Neural progenitor cell (in vitro differentiated cells): Measurements from ENCODE around the gene CAMKK2. TPM values are rescaled to one million over a fixed set of nuclear protein-coding genes. Genes with fewer than 3 reads are reported as not detected.

Experiments used
- DNase-seq: peaks from one replicate; pipeline ENCODE4 v3.0.0-alpha.2; 2016; ENCODE audit warnings: low spot score
- H2AFZ ChIP-seq: fragments of 200-600 bp; sonication (generic); replicated peaks from 2 replicates; pipeline ENCODE4 v1.6.1; 2016; ENCODE audit warnings: antibody characterized with exemption
- H3F3A ChIP-seq: fragments of 200-600 bp; sonication (generic); 2 replicates; pipeline ENCODE4 v1.6.1; 2016; ENCODE audit warnings: antibody characterized with exemption, low read depth
- H3K27ac ChIP-seq: fragments of 200-600 bp; sonication (generic); 2 replicates; pipeline ENCODE4 v1.5.1; 2016; ENCODE audit warnings: mild to moderate bottlenecking
- H3K27me3 ChIP-seq: fragments of 200-600 bp; sonication (generic); 2 replicates; pipeline ENCODE4 v1.6.1; 2016; ENCODE audit warnings: mild to moderate bottlenecking, moderate library complexity
- H3K36me3 ChIP-seq: fragments of 200-600 bp; sonication (generic); 2 replicates; pipeline ENCODE4 v1.5.1; 2016
- H3K4me1 ChIP-seq: fragments of 200-600 bp; sonication (generic); 2 replicates; pipeline ENCODE4 v1.6.1; 2016; ENCODE audit warnings: mixed run types
- H3K4me2 ChIP-seq: fragments of 200-600 bp; sonication (generic); 2 replicates; pipeline ENCODE4 v1.6.1; 2016
- H3K4me3 ChIP-seq: fragments of 200-600 bp; sonication (generic); 2 replicates; pipeline ENCODE4 v1.5.1; 2016
- H3K79me2 ChIP-seq: fragments of 200-600 bp; sonication (generic); 2 replicates; pipeline ENCODE4 v1.6.1; 2016; ENCODE audit warnings: low read depth
- H3K9ac ChIP-seq: fragments of 200-600 bp; sonication (generic); 2 replicates; pipeline ENCODE4 v1.6.1; 2016
- H3K9me3 ChIP-seq: fragments of 200-600 bp; sonication (generic); 2 replicates; pipeline ENCODE4 v1.5.1; 2016; ENCODE audit warnings: low read depth
- H4K20me1 ChIP-seq: fragments of 200-600 bp; sonication (generic); 2 replicates; pipeline ENCODE4 v1.6.1; 2016; ENCODE audit warnings: low read depth
- H3K27ac Mint-ChIP-seq: 3 replicates; pipeline ENCODE4 v1.8.0; 2021; ENCODE audit warnings: mixed read lengths
- H3K27me3 Mint-ChIP-seq: 2 replicates; pipeline ENCODE4 v1.8.0; 2022; ENCODE audit warnings: low read depth, mild to moderate bottlenecking, inconsistent platforms, moderate library complexity, mixed read lengths; ENCODE audit not compliant: insufficient read depth
- H3K36me3 Mint-ChIP-seq: 3 replicates; pipeline ENCODE4 v1.8.0; 2021; ENCODE audit warnings: mixed read lengths
- H3K4me1 Mint-ChIP-seq: 3 replicates; pipeline ENCODE4 v1.8.0; 2021; ENCODE audit warnings: mixed read lengths
- H3K4me3 Mint-ChIP-seq: 3 replicates; pipeline ENCODE4 v1.8.0; 2021; ENCODE audit warnings: mild to moderate bottlenecking, moderate library complexity, mixed read lengths
- H3K9me3 Mint-ChIP-seq: 3 replicates; pipeline ENCODE4 v1.8.0; 2020; ENCODE audit warnings: mixed read lengths
- CTCF ChIP-seq: fragments of 200-600 bp; sonication (generic); IDR thresholded peaks from 2 replicates; pipeline ENCODE4 v1.5.1; 2017; ENCODE audit warnings: antibody characterized with exemption, mild to moderate bottlenecking
- EZH2 ChIP-seq: fragments of 200-600 bp; sonication (generic); IDR thresholded peaks from 2 replicates; pipeline ENCODE4 v1.6.1; 2017; ENCODE audit warnings: antibody characterized with exemption, mild to moderate bottlenecking, moderate library complexity
- EZH2phosphoT487 ChIP-seq: fragments of 200-600 bp; sonication (generic); IDR thresholded peaks from 2 replicates; pipeline ENCODE4 v1.6.1; 2017; ENCODE audit warnings: antibody characterized with exemption
- total RNA-seq: library from RNA; depleted of rRNA; stranded (reverse); fragments of >200 nt; gene quantifications from 2 replicates; pipeline ENCODE4 v1.2.3, GENCODE V29; 2015; ENCODE audit warnings: low replicate concordance

CAMKK2 gene
- total RNA-seq: 21.0 and 31.1 TPM in 2 replicates

GRCh38 chr12:121296618-121297434 is at the start of gene CAMKK2:
CAMKK2 (minus strand) TSS chr12:121296709; CDS start chr12:121274526, 22,183 bp downstream.
- Mint-ChIP-seq H3K27me3 (peaks cover 10% of the 10 kb centered on the region), H3K36me3 (peaks cover 3% of the 10 kb centered on the region), H3K4me3 (peak within 1 kb of the TSS; percentile 91), H3K9me3 (no peaks in the 10 kb centered on the region), H3K27ac (peak within 1 kb of the TSS; percentile 29), H3K4me1 (peaks cover 10% of the 10 kb centered on the region)
- Histone ChIP-seq H3K4me1 (peaks cover 7% of the 10 kb centered on the region), H3K9me3 (no peaks in the 10 kb centered on the region), H3K4me3 (peak within 1 kb of the TSS; percentile 93), H3K79me2 (peaks cover 42% of the 10 kb centered on the region), H3K4me2 (peak within 1 kb of the TSS; percentile 95), H3K36me3 (no peaks in the 10 kb centered on the region), H3F3A (peaks cover 14% of the 10 kb centered on the region), H2AFZ (peak within 1 kb of the TSS; percentile 95), H3K9ac (peak within 1 kb of the TSS; percentile 53), H3K27ac (peak within 1 kb of the TSS; percentile 92), H4K20me1 (peaks cover 17% of the 10 kb centered on the region), H3K27me3 (no peaks in the 10 kb centered on the region)
- TF ChIP-seq CTCF (peak; percentile 35), EZH2phosphoT487 (no peak), EZH2 (peak; percentile 36)
- peak; percentile 96 for DNase-seq

GRCh38 chr12:121345151-121345815 is 48.8 kb upstream of the CAMKK2 start:
- no peak overlapping the region for H3K9ac ChIP-seq
- no peaks in the 10 kb centered on the region for H4K20me1 ChIP-seq
- Mint-ChIP-seq H3K9me3 (no peaks in the 10 kb centered on the region), H3K4me3 (no peak overlapping the region), H3K27me3 (no peaks in the 10 kb centered on the region), H3K36me3 (peaks cover 18% of the 10 kb centered on the region), H3K27ac (no peak overlapping the region), H3K4me1 (no peaks in the 10 kb centered on the region)
- no peak overlapping the region for H3K4me3 ChIP-seq
- H3K9me3 ChIP-seq: no peaks in the 10 kb centered on the region
- H3K4me2 ChIP-seq: no peak overlapping the region
- H3K36me3 ChIP-seq: peaks cover 13% of the 10 kb centered on the region
- no peak for TF ChIP-seq EZH2phosphoT487
- no peak for TF ChIP-seq EZH2
- no peak for TF ChIP-seq CTCF
- H3K27me3 ChIP-seq: no peaks in the 10 kb centered on the region
- DNase-seq: no peak
- H3F3A ChIP-seq: no peaks in the 10 kb centered on the region
- H3K4me1 ChIP-seq: no peaks in the 10 kb centered on the region
- H3K79me2 ChIP-seq: peaks cover 25% of the 10 kb centered on the region
- H2AFZ ChIP-seq: no peak overlapping the region
- no peak overlapping the region for H3K27ac ChIP-seq

- Histone ChIP-seq H3K9me3 (no peaks in the 10 kb centered on the region), H3K79me2 (peaks cover 17% of the 10 kb centered on the region), H3K27ac (no peak overlapping the region), H3K4me2 (no peak overlapping the region), H3F3A (no peaks in the 10 kb centered on the region), H3K27me3 (no peaks in the 10 kb centered on the region), H3K4me3 (no peak overlapping the region), H3K4me1 (no peaks in the 10 kb centered on the region), H3K36me3 (peaks cover 13% of the 10 kb centered on the region), H4K20me1 (no peaks in the 10 kb centered on the region), H3K9ac (no peak overlapping the region), H2AFZ (no peak overlapping the region)
- no peaks in the 10 kb centered on the region for H3K27me3 Mint-ChIP-seq
- H3K27ac Mint-ChIP-seq: no peak overlapping the region
- H3K9me3 Mint-ChIP-seq: no peaks in the 10 kb centered on the region
- no peaks in the 10 kb centered on the region for H3K4me1 Mint-ChIP-seq
- no peak for TF ChIP-seq EZH2phosphoT487
- TF ChIP-seq CTCF: no peak
- TF ChIP-seq EZH2: no peak
- peaks cover 18% of the 10 kb centered on the region for H3K36me3 Mint-ChIP-seq
- no peak overlapping the region for H3K4me3 Mint-ChIP-seq
- no peak for DNase-seq
Observed at GRCh38 chr12:121344506-121344905, 48.0 kb upstream of the CAMKK2 start.
